CD4-positive, alpha-beta T cell treated with Interleukin-4 for 1 hour (primary cell): Measurements from ENCODE around the gene GTF2F2.
A peak's percentile ranks its signal among the peaks of the same experiment; 100 is the strongest.
"Not testable (repeated sequence)": the region's sequence is repeated elsewhere in the genome, so short reads cannot be mapped to it uniquely, and the experiment has no call there.

Experiments used
- DNase-seq, 2 donors: peaks; one replicate each; pipeline ENCODE4 v3.0.0-alpha.2; 2020 to 2022

Gene GTF2F2

DNA sequence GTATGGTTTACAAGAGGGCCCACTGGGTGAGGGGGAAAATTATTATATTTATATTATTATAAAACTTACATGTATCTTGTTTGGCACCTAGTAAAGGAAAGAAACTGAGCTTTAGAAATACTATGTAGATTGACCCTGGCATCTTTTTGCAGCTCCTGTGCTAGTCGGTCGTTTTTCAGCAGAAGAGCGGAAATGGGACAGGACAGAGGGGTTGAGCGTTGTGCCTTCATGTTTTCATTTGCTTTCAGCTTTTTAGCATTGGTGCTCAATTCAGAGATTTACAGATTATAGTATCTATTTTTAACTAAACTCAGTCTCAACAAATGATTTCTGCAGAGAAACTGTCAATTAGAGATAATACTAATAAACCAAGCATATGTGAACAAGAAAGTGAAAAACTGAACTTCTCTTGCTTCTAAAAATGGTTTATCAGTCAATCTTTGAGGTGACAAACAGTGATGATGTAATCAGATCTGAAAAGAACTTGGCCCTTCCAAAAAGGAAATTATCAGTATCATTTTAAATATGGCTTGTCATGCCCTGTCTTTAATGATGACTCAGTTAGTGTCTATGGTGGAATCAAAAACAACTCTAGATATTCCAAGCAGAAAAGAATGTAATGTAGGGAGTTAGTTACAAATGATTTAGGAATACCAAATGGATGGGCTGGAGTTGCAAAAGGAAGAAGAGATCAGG lies 137.5 kb downstream of the GTF2F2 start:
- DNase-seq: peak in 1 of 2 donors; percentile 3

DNA sequence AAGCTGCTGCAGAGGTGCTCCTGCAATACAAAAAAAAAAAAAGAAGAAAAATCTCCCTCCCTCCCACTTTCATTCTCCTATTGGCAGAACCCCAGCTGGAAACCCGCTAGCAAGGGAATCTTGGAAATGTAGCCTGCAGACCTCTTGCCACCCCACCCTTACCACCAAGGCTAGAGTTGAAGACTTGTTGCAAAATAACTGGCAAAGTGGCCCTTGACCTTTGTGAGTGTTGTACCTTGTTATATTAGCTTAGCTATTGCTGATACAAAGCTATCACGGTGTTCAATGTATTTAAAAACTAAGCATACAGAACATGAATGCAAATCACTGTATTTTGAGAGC lies 138.0 kb downstream of the GTF2F2 start:
- DNase-seq: no peak

DNA sequence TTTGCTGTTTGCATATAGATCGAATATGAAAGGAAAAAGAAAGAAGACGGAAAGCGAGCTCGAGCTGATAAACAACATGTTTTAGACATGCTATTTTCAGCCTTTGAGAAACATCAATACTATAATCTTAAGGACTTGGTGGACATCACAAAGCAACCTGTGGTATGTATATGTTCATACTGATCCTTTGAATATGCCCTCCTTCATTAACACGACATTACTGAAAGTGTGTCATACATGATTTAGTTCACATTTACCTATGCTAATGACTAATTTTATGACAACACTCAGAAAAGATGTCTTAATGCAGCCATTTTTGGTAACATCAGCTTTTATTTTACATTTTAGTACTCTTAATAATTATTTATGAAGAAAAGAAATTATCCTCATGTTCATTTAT lies 146.9 kb downstream of the GTF2F2 start:
- no peak for DNase-seq

DNA sequence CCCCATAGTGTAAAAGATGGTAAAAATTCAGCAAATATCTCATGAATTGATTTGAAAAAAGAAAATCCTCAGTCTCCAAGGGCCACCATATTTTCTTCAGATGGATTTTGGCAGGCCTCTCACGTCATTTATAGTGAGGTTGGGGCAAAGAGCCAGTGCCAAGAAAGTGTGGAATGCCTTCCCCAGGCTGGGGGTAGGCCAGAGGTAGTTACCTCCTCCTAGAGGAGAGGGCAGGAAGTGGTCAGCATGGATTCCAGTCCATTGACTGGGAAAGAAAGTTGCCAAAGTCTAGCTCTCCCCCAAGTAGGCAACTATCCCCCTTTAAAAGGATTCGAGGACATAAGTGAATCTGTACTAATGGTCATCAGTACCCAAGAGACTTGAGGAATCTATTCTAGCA lies 148.9 kb downstream of the GTF2F2 start:
- no peak for DNase-seq

DNA sequence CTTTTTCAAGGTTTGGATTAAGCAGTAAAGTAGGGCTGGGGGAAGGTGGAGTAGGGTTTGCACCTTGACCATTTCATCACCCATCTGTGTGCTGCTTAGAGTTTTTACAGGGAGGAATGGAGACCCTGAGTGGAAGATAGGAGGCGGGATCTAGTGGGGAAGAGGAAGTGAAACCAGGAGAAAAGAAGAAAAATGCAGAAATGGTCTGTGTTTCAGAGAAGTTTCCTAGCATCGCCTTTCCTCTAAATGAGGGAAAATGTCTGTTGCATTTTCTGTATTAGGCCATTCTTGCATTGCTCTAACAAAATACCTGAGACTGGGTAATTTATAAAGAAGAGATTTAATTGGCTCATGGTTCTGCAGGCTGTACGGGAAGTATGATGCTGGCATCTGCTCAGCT lies 156.6 kb downstream of the GTF2F2 start:
- DNase-seq: no peak

DNA sequence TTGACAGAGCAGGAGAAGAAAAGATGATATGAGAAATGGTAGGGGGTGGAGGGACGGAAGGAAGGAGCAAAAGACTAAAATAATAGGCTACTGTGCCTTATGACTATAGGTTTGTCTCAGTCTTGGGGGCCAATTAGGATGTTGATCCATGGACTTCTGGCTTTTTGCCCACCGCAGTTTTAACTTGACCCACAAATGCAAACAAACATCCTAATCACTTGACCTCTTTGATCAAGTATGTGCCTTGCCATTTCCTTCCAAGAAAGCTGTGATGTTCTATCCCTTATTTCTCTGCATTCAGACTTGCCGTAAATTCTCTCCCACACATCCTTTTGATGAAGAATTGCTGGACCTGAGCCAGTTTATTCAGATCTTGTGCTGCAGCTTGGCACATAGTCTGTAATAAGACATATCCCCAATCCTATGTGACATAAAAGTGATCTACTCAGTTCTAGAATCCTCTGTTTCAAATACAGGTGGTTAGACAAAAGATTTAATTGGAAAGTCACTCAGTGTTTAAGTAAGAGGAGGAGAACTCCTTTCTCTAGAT lies 157.9 kb downstream of the GTF2F2 start:
- DNase-seq: no peak

DNA sequence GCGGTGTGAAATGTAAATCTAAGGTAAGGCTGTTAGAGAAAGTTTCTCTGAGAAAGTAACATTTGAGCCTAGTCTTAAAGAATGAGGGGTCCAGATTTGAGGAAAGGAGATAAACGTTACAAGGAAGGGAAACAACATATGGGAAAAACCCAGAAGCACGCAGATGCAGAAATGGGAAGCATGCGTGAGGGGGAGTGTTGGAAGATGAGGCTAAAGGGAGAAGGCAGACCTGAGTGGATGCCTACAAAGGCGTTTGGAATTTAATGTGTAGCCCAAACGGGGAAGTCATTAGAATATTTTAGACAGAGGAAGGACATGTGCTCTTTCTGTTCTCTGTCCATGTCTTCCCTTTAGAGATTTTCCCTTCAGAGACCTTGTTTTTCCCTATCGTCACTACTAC lies 159.7 kb downstream of the GTF2F2 start:
- DNase-seq: no peak

DNA sequence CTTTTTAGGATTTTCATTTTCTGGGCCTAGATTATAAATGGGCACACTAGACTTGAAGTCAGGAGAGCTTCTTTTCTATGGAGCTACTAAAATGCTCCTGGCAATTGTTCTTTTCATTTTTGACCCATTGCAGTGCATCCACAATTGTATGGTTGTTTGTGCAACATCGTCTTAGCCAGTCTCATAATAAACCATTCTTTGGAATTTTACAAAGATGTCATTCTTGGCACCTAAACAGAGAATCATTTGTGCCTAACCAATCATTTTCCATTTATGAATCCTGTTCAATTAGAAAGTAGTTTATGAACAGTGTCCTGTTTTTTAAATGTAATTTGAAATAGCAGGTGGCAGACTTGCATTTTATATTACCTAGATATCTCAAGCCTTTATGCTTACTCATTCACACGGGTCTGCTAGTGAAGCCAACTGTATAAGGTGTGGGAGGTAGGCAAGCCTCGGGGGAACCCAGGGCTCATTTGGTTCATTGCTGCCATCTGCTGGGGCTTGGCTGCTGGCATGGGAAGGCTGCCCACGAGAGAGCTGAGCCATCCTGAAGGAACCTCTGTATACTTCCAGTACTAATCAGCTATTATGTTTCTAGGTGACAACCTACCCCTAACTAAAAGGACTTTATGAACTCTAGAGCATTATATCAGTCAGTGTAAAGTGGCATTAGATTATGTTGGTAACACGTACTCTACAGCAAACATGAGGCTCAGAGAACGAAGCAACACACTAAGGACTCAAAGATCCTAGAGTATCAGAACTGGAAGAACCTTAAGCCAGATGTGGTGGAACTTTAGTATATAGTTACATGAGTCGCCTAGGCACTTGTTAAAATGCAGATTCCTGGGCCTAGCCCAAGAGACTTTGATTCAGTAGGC lies 160.7 kb downstream of the GTF2F2 start:
- peak; percentile 16 to 30 for DNase-seq

DNA sequence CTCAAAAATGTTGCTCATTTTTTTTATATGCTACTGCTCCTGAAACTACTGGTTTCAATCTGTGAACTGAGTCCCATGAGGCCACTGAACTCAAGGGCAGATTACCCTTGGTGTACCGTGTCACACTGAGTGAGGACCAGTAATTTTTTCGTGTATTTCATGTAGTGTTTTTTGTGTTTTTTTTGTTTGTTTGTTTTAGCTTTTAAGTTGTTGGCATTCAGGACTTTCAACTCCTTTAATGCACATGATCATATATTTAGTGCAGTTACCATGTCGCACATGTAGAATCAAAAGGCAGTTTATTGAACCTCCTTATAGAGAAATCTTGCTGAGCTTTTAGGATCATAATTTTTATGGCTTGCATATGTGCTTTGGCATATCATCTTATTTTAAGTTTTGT lies 162.7 kb downstream of the GTF2F2 start:
- no peak for DNase-seq

DNA sequence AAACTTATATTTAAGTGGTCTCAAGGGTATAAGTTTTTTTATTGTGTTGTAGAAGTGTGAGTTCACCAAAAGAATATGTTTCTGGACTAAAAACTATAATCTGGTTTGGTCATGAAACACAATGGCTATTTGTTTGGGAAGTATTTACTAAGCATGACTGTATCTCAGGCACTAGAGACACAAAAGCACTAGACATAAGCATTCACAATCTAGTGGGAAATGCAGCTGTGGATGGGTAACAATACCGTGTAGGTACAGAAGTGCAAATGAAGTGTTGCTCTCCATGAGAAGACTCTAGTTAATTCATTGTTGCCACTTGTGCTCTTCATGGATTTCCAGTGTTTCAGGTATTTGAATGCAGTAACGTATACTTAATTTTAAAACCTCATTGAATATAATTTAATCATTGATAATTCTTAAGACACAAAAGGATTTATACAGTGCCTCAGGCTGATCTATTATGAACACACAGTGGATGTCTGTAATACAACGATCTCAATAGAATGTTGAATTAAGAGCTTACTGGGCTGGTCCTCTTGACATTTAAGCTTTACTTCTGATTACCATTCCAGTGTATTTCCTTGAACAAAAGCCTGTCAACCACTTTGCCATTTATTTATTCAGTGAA lies 169.7 kb downstream of the GTF2F2 start:
- DNase-seq: no peak

DNA sequence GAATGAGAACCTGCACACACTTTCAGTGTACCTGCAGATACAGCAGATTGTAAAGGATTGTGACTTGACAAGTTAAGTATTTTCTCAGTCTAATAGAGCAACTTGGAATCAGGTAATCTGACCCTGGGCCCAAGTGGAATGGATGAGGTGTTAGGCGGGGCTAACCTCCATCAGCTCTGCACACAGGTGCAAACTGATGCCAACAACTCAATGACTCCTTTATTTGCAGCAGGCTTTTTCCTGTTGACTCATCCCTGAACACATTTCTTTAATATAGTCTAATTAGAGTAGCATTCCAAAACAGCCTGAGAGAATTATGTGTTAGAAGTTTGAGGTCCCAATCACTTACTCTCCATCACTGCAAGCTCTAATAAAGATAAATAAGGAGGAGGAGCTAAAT lies 171.9 kb downstream of the GTF2F2 start:
- no peak for DNase-seq

DNA sequence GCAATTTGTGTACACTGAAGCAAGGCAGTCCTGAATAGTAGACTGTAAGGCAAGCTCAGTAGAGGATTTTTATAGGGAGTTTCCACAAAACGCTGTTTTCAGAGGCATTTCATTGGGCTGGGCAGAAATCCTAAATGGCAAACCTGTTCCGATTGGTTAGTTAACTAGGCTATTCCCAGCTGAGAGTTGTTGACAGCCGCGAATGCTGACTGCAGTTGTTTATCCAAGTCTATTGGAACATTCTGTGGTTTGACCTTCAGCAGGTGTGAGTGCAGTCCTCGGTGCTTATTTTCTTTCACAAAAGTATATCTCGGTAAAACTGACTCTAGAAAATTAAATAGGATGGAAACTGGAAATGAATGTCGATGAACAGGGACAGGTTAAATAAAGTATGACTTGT lies 175.2 kb downstream of the GTF2F2 start:
- no peak for DNase-seq

DNA sequence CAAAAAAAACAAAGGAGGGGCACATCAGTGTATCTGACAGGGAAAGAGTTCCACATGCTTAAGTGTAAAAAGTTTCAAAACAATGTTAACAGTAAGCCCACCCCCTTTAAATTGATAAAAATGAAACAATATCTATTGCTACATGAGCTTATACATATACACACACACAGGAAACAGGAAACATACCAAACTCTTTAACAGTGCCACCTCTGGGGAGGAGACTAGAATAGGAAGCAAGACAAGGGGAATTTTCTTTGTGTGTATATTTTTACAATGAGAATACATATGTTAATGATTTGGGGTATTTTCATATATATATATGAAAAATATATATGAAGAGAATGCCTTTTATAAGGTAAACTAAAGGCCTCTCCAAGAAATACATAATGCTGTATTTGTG lies 175.9 kb downstream of the GTF2F2 start:
- DNase-seq: peak in 1 of 2 donors; percentile 14

DNA sequence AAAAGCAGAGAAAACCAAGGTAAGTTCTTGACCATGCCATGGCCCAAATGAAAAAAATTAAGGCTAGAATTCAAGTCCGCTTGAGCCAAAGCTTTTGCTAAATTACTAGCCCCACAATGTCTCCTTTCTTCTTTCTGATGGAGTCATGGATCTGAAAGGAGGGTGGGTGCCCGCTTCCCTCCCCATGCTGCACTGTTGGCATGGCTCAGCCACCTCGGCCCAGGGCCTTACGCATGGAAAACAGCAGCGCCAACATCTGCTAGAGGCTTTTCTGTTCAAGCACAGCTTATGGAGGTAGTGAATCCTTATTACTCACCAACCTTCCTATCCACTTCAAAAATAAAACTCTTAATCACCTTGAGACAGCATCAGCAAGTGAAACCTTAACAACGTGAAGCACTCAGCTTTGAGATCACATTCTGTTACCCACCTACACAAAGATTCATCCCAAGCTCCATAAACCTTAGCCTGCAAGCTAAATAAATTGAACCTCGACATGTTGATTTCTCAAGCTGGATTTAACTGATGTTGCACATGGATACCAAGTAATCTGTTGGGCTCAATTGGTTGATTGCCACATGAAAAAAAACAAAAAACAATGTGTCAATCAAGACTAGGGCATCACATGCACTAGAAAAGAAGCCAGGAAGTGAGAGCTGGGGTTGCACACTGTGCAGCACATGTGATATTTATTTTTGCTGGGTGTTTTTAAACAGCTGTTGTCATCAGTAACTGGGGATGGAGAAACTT lies 177.3 kb downstream of the GTF2F2 start:
- DNase-seq: peak in 1 of 2 donors; percentile 30

DNA sequence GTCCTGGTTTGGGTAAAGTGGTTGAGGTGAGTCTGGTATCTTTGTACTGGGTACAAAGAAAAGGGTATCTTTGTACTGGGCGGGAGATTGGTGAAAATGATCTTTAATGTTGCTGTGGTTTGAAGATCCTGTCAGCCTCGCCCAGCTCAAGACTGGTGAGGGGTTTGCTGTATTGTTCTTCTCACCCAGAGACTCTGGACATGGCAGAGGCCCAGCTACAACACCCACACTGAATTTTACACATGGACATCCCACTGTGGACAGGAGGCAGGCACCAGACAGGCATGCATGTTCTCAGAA lies 177.8 kb downstream of the GTF2F2 start:
- no peak for DNase-seq

DNA sequence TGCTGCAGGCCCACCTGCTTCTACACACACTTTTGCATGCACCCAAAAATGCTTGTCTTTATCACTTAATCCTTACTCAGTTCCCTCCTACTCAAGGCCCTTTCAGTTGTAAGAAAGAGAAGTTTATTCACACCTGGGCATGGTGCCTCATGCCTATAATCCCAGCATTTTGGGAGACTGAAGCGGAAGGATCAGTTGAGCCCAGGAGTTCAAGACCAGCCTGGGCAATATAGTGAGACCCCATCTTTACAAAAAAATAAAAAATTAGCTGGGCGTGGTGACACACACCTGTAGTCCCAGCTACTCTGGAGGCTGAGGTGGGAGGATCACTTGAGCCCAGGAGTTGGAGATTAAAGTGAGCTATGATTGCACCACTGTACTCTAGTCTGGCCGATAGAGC lies 178.2 kb downstream of the GTF2F2 start:
- DNase-seq: not testable (repeated sequence)

DNA sequence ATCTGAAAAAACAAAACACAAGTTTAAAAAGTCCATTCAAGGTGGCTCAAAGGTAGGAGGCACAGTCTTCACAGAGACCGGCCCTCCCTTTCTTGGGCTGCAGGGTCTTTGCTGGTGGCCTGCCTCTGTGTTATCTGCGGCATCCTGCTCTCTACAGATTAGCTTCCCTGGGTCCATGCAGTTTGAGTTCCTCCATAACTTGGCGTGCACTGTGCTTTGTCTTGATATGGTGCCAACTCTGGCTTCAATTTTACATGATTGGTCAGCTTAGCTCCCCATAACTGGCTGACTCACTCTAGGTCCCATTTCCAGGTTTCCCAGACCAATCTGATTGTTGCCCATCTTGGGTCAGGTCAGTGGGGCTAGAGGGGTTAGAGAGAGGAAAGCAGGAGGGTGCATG lies 178.9 kb downstream of the GTF2F2 start:
- no peak for DNase-seq

DNA sequence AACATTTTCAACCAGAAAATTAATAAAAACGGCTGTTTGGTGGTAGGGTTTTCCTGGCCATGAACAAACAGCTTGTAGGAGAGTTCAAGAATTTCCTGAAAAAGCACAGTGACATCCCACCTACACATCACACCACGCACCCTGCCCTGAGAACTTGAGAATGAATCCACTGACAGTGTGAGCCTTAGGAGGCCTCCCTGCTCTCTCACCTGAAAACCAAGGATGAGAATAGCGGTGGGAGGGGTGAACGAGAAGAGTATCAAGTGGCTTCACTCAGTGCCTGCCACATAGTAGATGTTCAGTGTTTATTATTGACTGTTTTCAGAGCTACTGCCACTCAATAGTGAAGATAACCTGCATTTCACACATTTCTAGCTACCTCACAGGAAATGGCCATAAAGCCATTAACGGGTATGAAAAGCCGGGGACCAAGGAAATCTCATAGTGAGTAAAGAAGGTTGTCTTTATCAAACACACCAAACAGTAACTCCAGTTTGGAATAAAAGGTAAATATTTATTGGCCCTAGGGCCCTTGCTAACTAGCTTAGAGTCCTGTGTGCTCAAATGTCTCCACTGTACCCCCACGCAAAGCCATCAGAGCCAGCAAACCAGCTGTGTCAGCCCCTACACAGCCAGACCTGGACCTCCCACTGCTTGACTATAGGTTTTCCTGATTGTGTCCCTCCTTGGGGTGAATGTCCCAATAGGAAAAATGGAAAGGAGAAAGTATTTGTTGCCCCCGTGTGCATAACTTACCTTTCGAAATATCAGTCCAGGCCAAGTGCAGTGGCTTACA lies 180.1 kb downstream of the GTF2F2 start:
- no peak for DNase-seq

DNA sequence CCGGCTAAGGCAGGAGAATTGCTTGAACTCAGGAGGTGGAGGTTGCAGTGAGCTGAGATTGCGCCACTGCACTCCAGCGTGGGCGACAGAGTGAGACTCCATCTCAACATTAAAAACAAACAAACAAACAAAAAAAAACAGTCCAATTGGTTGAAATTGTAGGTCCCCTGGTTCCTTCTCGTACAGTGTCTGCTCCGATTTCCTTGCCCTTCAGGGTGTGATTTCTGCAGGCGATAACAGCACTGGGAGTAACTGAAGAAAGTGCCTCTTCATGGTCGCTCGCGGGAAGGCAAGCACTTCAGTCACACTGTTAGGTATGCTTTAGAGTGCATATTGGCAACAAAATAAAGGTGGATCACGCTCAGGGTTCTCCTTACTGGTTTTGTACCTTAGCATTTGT lies 181.0 kb downstream of the GTF2F2 start:
- DNase-seq: no peak

DNA sequence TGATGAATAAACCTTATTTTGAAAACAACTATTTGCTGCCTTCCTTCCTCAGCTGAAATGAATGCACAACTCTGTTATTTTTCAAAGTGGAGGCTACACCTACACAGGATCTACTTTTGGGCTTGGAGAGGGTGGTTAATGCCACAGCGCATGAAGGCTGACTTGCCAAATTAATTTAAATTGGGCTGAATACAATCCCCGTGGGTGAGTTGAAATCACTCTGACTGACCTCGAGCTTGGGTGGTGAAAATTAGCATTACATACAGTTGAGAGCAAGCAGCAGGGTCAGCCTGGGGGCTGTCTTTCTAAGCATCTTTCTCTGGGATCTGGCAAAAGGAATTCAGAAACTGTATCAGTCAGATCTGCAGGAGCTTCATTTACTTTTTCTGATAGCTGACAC lies 182.2 kb downstream of the GTF2F2 start:
- no peak for DNase-seq

DNA sequence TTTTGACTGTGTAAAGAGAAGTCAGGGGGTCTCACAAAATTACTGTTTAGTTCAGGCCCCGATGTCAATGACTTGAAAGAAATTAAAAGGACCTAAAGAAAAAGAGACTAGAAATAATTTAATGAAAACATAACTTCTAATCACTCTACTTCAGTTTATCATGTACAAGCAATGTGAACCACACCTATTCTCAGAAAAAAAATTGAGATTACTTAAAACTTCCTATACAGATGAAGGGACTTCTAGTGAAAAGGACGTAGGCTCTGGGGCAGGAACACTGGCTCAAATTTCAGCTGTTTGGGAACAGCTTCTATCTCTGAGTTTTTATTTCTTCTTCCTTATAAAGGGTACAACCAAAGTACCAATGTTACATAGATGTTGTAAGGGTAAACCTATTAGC lies 182.7 kb downstream of the GTF2F2 start:
- no peak for DNase-seq

DNA sequence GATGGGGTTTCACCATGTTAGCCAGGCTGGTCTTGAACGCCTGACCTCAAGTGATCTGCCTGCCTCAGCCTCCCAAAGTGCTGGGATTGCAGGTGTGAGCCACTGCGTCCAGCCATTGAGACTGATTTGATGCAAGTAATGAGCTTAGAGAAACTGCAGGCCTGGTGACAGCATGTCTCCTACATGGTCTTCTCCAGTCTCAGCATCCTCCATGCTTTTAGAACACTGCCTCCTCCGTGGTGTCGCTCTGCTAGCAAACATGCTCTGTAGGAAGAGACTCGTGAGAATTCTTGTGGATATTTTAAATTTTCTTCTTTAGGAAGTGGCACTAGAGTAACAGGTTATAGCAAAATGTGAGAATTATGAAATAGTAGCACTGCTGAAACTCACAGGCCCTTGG lies 183.6 kb downstream of the GTF2F2 start:
- no peak for DNase-seq
